M059J (cell line): ENCODE measurements around the gene LRRC17. TPM values are rescaled to one million over a fixed set of nuclear protein-coding genes. Genes with fewer than 3 reads are reported as not detected.

Experiments used
- DNase-seq: peaks from one replicate; pipeline ENCODE4 v3.0.0-alpha.2; 2012; ENCODE audit warnings: low read depth
- total RNA-seq: library from RNA; depleted of rRNA; stranded (reverse); fragments of >200 nt; shearing (Covaris generic); gene quantifications from 2 replicates; pipeline ENCODE4 v1.2.3, GENCODE V29; 2014; rRNA removed

Gene LRRC17
- total RNA-seq, 1 experiment from 2014 or later = 108 TPM

GRCh38 chr7:102985176-102985783, 72.5 kb downstream of the LRRC17 start:
- no peak for DNase-seq

- DNase-seq = no peak
Measured at GRCh38 chr7:102988088-102988487, 75.3 kb downstream of the LRRC17 start.

DNA sequence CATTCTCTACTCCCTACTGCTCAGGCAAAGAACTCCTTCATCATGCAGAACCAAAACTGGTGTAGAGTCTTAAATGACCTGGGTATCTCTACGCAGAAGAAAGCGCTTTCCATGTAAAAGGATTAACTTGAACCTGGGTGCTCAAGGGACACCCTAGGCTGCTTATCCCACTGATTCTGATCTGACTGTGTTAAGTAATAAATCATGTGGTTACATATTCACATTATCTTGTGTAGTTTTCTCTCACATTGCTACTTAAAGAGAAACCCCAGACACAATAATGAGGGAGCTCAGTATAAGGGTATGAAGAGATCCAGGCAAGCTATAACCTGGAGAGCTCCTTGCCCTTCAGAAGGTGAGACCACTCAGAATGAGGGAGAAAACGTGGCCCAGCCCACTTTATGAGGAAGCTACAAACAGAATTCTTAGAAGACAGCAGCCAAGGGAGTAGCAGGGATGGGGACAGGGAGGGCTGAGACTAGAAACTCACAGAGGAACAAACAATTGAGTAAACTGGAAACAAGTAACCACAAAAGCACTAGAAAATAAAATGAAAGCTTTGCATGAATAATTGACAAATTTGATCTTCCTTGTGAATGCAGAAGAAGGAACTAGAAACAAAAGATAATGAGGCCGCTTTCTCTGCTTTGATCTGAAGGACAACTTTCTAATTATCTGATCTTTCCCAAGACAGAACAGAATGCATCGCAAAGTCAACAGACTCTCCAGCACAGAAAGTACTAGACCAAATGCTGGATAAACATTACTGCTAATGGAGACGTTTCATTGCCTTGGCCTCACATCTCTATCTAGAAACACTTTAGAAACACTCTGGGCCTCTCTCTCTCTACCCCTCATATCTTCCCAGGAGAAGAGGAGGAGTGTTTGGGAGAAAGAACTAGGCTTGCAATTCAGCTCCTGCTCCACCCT, 76.1 kb downstream of the LRRC17 start:
- no peak for DNase-seq

DNA sequence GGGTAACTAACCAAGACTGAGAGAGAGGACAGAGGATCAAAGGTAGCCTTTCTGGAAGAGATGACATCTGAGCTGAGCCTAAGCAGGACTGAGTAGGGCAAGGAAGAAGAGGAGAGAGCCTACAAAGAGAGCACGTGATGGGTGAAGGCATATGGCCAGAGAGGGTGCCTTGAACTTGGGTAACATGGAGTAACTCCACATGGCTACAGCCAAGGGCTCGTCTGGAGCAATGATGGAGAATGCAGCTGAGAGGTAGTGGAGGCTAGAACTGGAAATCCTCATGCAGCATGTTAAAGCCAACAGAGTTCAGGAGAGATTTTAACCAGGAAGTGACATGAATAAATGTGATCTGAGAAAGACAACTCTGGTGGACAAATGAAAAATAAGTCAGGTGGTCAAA, 77.8 kb downstream of the LRRC17 start:
- DNase-seq = no peak

GRCh38 chr7:102991077-102991539, 78.3 kb downstream of the LRRC17 start:
- DNase-seq = no peak

GRCh38 chr7:102991540-102992214, 78.9 kb downstream of the LRRC17 start:
- peak; percentile 97 for DNase-seq

DNA sequence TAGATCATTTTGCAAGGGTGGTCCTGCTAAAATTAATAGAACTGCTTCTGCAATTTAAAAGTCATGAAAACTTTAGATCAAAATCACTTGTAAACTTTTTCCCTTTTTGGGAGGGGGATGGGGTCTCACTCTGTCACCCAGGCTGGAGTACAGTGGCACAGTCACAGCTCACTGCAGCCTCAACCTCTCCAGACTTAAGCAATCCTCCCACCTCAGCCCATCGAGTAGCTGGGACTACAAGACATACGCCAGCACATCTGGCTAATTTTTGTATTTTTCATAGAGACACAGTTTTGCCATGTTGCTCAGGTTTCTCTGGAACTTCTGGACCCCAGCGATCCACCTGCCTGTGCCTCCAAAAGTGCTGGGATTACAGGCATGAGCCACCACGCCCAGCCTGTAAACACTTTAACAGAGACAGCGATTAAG, 79.7 kb downstream of the LRRC17 start:
- no peak for DNase-seq

DNA sequence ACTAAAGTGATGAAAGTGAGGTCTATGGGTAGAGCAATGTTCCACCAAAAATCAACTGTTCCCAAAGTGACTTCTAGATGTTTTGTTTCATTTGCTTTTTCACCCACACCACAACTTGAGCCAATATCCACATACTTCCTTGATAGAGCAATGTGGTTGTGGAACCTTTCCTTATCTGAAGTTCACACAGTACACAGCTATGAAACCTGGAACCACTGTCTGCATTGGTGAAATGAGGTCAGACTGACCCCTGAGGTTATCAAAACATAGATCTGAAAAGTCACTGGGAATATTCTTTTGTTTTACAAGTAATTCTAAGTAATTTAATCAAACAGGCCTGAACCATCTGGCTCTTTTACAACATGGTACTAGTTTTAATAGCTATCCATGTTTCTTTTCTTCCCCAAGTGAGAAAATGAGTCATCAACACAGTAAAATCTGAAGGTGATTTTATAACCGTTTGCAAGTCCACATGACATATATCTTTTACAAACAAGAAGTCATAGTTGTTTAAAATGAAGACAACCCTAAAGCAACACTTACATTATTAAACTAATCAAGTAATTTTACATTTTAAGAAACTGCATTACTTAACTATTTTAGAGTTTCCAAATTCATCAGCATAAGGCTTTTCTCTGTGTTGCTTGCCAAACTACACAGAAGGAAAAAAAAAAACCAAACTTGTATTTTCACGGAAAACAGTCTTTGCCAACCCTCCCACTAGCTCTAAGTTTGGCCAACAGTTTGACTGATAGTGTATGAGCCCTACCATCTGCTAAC, 80.3 kb downstream of the LRRC17 start:
- DNase-seq = peak; percentile 96

- DNase-seq = no peak
Measured at GRCh38 chr7:102993718-102994029, 80.9 kb downstream of the LRRC17 start.

DNA sequence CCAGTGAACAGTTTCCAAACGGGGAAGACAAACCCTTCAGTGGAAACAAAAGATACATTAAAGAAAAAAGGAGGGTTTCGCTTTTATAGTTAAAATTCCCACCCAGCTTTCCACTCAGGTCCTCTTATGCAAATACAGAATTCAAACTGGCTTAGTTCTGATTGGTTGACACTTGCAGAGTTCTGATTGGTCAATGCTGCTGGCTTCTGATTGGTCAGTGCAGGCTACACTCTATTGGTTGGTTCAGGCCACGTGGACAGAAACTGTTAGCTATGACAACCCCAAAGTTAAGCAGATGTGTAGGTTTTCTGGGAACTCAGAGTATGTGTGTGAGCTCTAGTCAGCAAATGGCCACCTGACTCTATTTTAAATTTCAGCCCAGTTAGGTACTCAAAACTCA, 81.8 kb downstream of the LRRC17 start:
- no peak for DNase-seq

Other genes with a start within 250 kb of the LRRC17 start
- gene POLR2J2, start 241.3 kb upstream of the LRRC17 start, total RNA-seq = 0.71 TPM in 1 of 2 replicates, not detected in the other
- gene FAM185A, start 164.0 kb upstream of the LRRC17 start, total RNA-seq = 4.6 and 8.3 TPM in 2 replicates
- 0.59 and 1.5 TPM in 2 replicates for gene FBXL13, start 161.8 kb downstream of the LRRC17 start, total RNA-seq
- gene ARMC10, start 162.1 kb downstream of the LRRC17 start, total RNA-seq = 56.9 and 57.2 TPM in 2 replicates
- 6.8 and 7.5 TPM in 2 replicates for gene NAPEPLD, start 236.1 kb downstream of the LRRC17 start, total RNA-seq